ENCODE measurements around the gene CADM1.

DNA sequence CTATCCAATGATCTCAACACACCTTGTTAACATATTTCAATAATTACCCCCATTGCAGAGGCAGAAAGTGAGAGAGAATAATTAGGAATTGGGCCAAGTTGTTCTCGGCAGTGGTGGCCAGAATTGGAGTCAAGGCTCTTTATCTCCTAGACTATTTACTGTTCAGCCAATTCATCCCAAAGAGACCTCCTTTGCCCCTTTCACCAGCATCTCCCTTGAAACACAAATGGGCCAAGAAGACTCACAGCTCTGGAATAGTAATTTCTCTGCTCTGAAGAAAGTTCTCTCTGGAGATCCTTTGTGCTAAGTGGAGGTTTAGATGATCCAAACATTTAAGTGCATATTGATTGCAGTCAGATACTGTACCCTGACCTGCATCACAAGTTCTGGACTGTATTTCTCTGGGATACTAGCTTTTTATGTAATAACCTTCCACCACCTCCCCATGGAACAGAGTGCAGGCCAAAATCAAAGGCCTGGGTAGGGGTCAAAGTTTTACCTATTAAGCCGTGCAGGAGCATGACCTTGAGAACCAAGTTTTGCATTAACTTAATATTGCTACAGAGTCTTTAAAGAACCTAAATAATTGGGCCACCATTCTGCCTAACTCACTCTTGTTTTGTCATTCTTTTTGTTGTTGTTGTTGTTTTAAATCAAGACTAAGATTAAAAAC, 19.6 kb upstream of the CADM1 start:
- TF ChIP-seq, protein P1, sequence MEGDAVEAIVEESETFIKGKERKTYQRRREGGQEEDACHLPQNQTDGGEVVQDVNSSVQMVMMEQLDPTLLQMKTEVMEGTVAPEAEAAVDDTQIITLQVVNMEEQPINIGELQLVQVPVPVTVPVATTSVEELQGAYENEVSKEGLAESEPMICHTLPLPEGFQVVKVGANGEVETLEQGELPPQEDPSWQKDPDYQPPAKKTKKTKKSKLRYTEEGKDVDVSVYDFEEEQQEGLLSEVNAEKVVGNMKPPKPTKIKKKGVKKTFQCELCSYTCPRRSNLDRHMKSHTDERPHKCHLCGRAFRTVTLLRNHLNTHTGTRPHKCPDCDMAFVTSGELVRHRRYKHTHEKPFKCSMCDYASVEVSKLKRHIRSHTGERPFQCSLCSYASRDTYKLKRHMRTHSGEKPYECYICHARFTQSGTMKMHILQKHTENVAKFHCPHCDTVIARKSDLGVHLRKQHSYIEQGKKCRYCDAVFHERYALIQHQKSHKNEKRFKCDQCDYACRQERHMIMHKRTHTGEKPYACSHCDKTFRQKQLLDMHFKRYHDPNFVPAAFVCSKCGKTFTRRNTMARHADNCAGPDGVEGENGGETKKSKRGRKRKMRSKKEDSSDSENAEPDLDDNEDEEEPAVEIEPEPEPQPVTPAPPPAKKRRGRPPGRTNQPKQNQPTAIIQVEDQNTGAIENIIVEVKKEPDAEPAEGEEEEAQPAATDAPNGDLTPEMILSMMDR (conservative IDR thresholded peaks at IDR 0.05 in 1 of 2, IDR thresholded peaks at IDR 0.05 in 1 of 2; ENCODE audit: low read depth in 1 of 2, low read length in 2 of 2), result no peak
- no peak for TF ChIP-seq EZH2 (IDR thresholded peaks at IDR 0.05; ENCODE audit: low read length, missing control alignments)
